Common myeloid progenitor, CD34-positive (primary cell): ENCODE measurements around the gene AIF1.

Source experiments
- CTCF ChIA-PET: fragments of 350-600 bp; sonication (Branson Sonifier 250); formaldehyde crosslinking; loops from one replicate; lab custom pipeline; 2021; ENCODE audit warnings: antibody characterized with exemption; lab: Charles Lee
- POLR2A ChIA-PET: fragments of 350-600 bp; sonication (Branson Sonifier 250); formaldehyde crosslinking; loops from one replicate; lab custom pipeline; 2021; ENCODE audit warnings: antibody characterized with exemption; lab: Charles Lee
- DNase-seq, 3 donors: peaks; one replicate each; pipeline versions ENCODE4 v3.0.0 to v3.0.0-alpha.2; 2013
- H3K27ac ChIP-seq, 2 experiments: 1 replicate in 1 of 2; 2 replicates in 1 of 2; pipeline ENCODE4 v1.7.0; 2013; ENCODE audit warnings: inconsistent platforms in 2 of 2, low read length in 2 of 2, mild to moderate bottlenecking in 2 of 2, low read depth in 1 of 2, moderate library complexity in 1 of 2; ENCODE audit not compliant: severe bottlenecking in 2 of 2, insufficient read depth in 1 of 2, poor library complexity in 1 of 2
- H3K27me3 ChIP-seq, 5 experiments: replicated peaks in 2 of 5; 1 replicate in 3 of 5; 2 replicates in 2 of 5; pipeline versions ENCODE4 v1.6.1 to v1.7.0; 2013; ENCODE audit warnings: low read length in 4 of 5, mild to moderate bottlenecking in 2 of 5, moderate library complexity in 2 of 5, inconsistent platforms in 1 of 5; ENCODE audit not compliant: insufficient read depth in 5 of 5, control insufficient read depth in 4 of 5
- H3K36me3 ChIP-seq, 4 experiments: 1 replicate in 2 of 4; 2 replicates in 2 of 4; pipeline versions ENCODE4 v1.6.1 to v1.7.0; 2013; ENCODE audit warnings: low read length in 3 of 4, control low read depth in 1 of 4, mild to moderate bottlenecking in 1 of 4; ENCODE audit not compliant: control insufficient read depth in 4 of 4, insufficient read depth in 4 of 4
- H3K4me1 ChIP-seq, 4 experiments: 1 replicate in 3 of 4; 2 replicates in 1 of 4; pipeline versions ENCODE4 v1.6.1 to v1.7.1; 2013; ENCODE audit warnings: low read length in 3 of 4, mild to moderate bottlenecking in 3 of 4, control low read depth in 1 of 4, inconsistent platforms in 1 of 4, moderate library complexity in 1 of 4; ENCODE audit not compliant: control insufficient read depth in 4 of 4, insufficient read depth in 4 of 4; ENCODE audit errors: control extremely low read depth in 1 of 4
- H3K4me3 ChIP-seq, 7 experiments: 1 replicate in 4 of 7; 2 replicates in 3 of 7; pipeline versions ENCODE4 v1.5.1 to v1.7.0; 2013; ENCODE audit warnings: mild to moderate bottlenecking in 7 of 7, low read length in 6 of 7, moderate library complexity in 6 of 7, inconsistent platforms in 2 of 7, low read depth in 2 of 7, control low read depth in 1 of 7; ENCODE audit not compliant: insufficient read depth in 4 of 7, control insufficient read depth in 1 of 7; ENCODE audit errors: extremely low read depth in 1 of 7
- H3K9me3 ChIP-seq, 5 experiments: 1 replicate in 4 of 5; 2 replicates in 1 of 5; pipeline versions ENCODE4 v1.6.1 to v1.7.1; 2013; ENCODE audit warnings: low read length in 4 of 5, mild to moderate bottlenecking in 2 of 5, inconsistent platforms in 1 of 5, low read depth in 1 of 5, moderate library complexity in 1 of 5; ENCODE audit not compliant: control insufficient read depth in 4 of 5, insufficient read depth in 2 of 5; ENCODE audit errors: control extremely low read depth in 1 of 5
- WGBS: methylation state at CpG from one replicate; pipeline ENCODE4 v1.1.5; 2013; ENCODE audit not compliant: insufficient coverage; 5-methylcytosine and 5-hydroxymethylcytosine counted together

The AIF1 gene

DNA sequence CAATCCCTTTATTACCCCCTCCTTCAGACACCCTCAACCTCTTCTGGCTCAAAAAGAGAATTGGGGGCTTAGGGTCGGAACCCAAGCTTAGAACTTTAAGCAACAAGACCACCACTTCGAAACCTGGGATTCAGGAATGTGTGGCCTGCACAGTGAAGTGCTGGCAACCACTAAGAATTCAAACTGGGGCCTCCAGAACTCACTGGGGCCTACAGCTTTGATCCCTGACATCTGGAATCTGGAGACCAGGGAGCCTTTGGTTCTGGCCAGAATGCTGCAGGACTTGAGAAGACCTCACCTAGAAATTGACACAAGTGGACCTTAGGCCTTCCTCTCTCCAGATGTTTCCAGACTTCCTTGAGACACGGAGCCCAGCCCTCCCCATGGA lies 37.5 kb upstream of the AIF1 start:
- Histone ChIP-seq H3K36me3 (no peaks in the 10 kb centered on the region), H3K27ac (no peak overlapping the region), H3K4me3 (no peak overlapping the region), H3K9me3 (no peaks in the 10 kb centered on the region), H3K27me3 (no peaks in the 10 kb centered on the region), H3K4me1 (peaks cover under 1 to 50% (median 42%) of the 10 kb centered on the region in 4 experiments)
- no peak for DNase-seq
- ChIA-PET POLR2A (no interaction called here), CTCF (interaction anchor here (1.2 to 19.6 kb wide), 5 partner anchors 9 to 46 kb away, joined by 3 to 605 read pairs (median 139); partner anchors contain the start of genes ATP6V1G2, DDX39B, LST1 and LTA)
- WGBS: 90% methylated on average over 1 of the region's 3 CpGs

DNA sequence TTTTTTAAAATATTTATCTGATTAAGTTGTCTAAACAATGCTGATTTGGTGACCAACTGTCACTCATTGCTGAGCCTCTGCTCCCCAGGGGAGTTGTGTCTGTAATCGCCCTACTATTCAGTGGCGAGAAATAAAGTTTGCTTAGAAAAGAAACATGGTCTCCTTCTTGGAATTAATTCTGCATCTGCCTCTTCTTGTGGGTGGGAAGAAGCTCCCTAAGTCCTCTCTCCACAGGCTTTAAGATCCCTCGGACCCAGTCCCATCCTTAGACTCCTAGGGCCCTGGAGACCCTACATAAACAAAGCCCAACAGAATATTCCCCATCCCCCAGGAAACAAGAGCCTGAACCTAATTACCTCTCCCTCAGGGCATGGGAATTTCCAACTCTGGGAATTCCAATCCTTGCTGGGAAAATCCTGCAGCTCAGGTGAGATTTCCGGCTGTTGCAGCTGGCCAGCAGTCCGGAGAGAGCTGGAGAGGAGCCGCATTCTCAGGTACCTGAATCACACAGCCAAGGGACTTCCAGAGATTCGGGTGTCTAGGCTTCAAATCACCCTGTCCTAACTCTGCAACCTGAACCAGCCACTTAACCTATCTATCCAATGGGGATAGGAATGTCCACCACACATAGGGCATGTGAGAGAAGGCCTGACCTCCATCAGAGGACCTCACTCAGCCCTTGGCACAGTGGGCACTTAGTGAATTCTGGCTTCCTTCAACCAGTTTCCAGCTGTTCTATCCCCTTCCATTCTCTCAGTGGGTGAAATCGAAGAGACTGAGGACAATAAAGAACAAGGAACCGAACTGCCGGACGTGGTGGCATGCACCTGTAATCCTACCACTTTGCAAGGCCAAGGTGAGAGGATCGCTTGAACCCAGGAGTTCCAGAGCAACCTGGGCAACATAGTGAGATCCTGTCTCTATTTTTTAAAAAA lies 36.6 kb upstream of the AIF1 start:
- Histone ChIP-seq H3K27ac (no peak overlapping the region), H3K4me1 (peaks cover 6 to 52% (median 48%) of the 10 kb centered on the region in 4 experiments), H3K27me3 (no peaks in the 10 kb centered on the region), H3K36me3 (no peaks in the 10 kb centered on the region), H3K9me3 (no peaks in the 10 kb centered on the region), H3K4me3 (no peak overlapping the region)
- POLR2A ChIA-PET: no interaction called here
- WGBS: 96% methylated on average over 9 of the region's 12 CpGs
- DNase-seq: no peak
- CTCF ChIA-PET: interaction anchor here (1.2 to 19.6 kb wide), 5 partner anchors 8 to 47 kb away, joined by 3 to 605 read pairs (median 139); partner anchors contain the start of genes ATP6V1G2, DDX39B, LST1 and LTA

GRCh38 chr6:31579119-31579505 lies 35.9 kb upstream of the AIF1 start:
- Histone ChIP-seq H3K27ac (no peak overlapping the region), H3K9me3 (no peaks in the 10 kb centered on the region), H3K4me1 (peaks cover 6 to 57% (median 54%) of the 10 kb centered on the region in 4 experiments), H3K27me3 (no peaks in the 10 kb centered on the region), H3K36me3 (no peaks in the 10 kb centered on the region), H3K4me3 (no peak overlapping the region)
- DNase-seq: no peak
- ChIA-PET POLR2A (no interaction called here), CTCF (interaction anchor here (6.5 to 19.6 kb wide), 4 partner anchors 8 to 29 kb away, joined by 76 to 605 read pairs (median 348); partner anchors contain the start of genes ATP6V1G2, DDX39B, LST1 and LTA)
- 93% methylated on average over 3 of the region's 3 CpGs for WGBS

- 97% methylated on average over 3 of the region's 8 CpGs for WGBS
- peak overlapping the region in 6 of 7 experiments; percentile 85 to 96 (median 90) for H3K4me3 ChIP-seq
- POLR2A ChIA-PET: interaction anchor here (1.4 to 2.4 kb wide), 2 partner anchors 19 to 29 kb away, joined by 8 read pairs; no protein-coding TSS in a partner anchor
Observed at GRCh38 chr6:31579546-31580437, 35.2 kb upstream of the AIF1 start.

GRCh38 chr6:31580438-31580740 lies 34.6 kb upstream of the AIF1 start:
- Histone ChIP-seq H3K27ac (no peak overlapping the region), H3K36me3 (no peaks in the 10 kb centered on the region), H3K4me1 (peaks cover 10 to 64% (median 57%) of the 10 kb centered on the region in 4 experiments), H3K9me3 (no peaks in the 10 kb centered on the region), H3K27me3 (no peaks in the 10 kb centered on the region), H3K4me3 (peak overlapping the region; percentile 85 to 96 (median 91))
- CTCF ChIA-PET: interaction anchor here (0.8 to 19.6 kb wide), 8 partner anchors 9 to 80 kb away, joined by 3 to 605 read pairs (median 4); partner anchors contain the start of genes AIF1, ATP6V1G2, C6orf47 and DDX39B
- WGBS: 43% methylated on average over 10 of the region's 11 CpGs
- POLR2A ChIA-PET: interaction anchor here (0.8 to 2.4 kb wide), 6 partner anchors 18 to 33 kb away, joined by 3 to 8 read pairs (median 4); partner anchors contain the start of gene NFKBIL1
- no peak for DNase-seq

More at GRCh38 chr6:31579546-31580437, 35.2 kb upstream of the AIF1 start:
- H3K36me3 ChIP-seq: no peaks in the 10 kb centered on the region
- no peaks in the 10 kb centered on the region for H3K27me3 ChIP-seq
- DNase-seq: no peak
- peaks cover 8 to 64% (median 56%) of the 10 kb centered on the region in 4 experiments for H3K4me1 ChIP-seq
- H3K9me3 ChIP-seq: no peaks in the 10 kb centered on the region
- CTCF ChIA-PET: interaction anchor here (0.8 to 19.6 kb wide), 8 partner anchors 10 to 81 kb away, joined by 3 to 605 read pairs (median 4); partner anchors contain the start of genes AIF1, ATP6V1G2, C6orf47 and DDX39B
- no peak overlapping the region for H3K27ac ChIP-seq

GRCh38 chr6:31580807-31581433 lies 34.1 kb upstream of the AIF1 start:
- Histone ChIP-seq H3K9me3 (no peaks in the 10 kb centered on the region), H3K27me3 (no peaks in the 10 kb centered on the region), H3K4me3 (peak overlapping the region; percentile 85 to 96 (median 91)), H3K4me1 (peaks cover 12 to 65% (median 57%) of the 10 kb centered on the region in 4 experiments), H3K27ac (peak overlapping the region; percentile 46 to 83), H3K36me3 (no peaks in the 10 kb centered on the region)
- ChIA-PET POLR2A (interaction anchor here (0.8 to 2.4 kb wide), 8 partner anchors 13 to 34 kb away, joined by 3 to 8 read pairs (median 4); partner anchors contain the start of gene NFKBIL1), CTCF (interaction anchor here (0.8 to 19.6 kb wide), 8 partner anchors 9 to 46 kb away, joined by 3 to 605 read pairs (median 5); partner anchors contain the start of genes AIF1, ATP6V1G2, DDX39B and LTA)
- WGBS: under 1% methylated on average over 40 of the region's 62 CpGs
- peak; percentile 81 to 86 (median 85) for DNase-seq
